IMR-90 (cell line): ENCODE measurements around the gene CDKAL1. TPM values are rescaled to one million over a fixed set of nuclear protein-coding genes. Genes with fewer than 3 reads are reported as not detected.

Experiments used
- ATAC-seq: fragments of 200-7000 bp; cut with Tn5 transposase; 2 replicates; pipeline ENCODE4 v1.9.1; 2020; ENCODE audit warnings: low read depth, mild to moderate bottlenecking, moderate library complexity
- BruUV-seq: library from RNA; stranded (reverse); fragments of 400-500 nt; replicated peaks from 2 replicates; lab custom pipeline; 2021; lab: Mats Ljungman, UMichigan
- CTCF ChIA-PET: fragments of 300-600 bp; formaldehyde crosslinking; extraction: SDS; loops from one replicate; lab custom pipeline; 2021; ENCODE audit warnings: antibody characterized with exemption; lab: Yijun Ruan, JAX
- POLR2A ChIA-PET: fragments of 300-600 bp; sonication (Branson Sonifier 250); formaldehyde crosslinking; loops from one replicate; lab custom pipeline; 2022; ENCODE audit warnings: antibody characterized with exemption; ENCODE audit not compliant: unreplicated experiment; lab: Charles Lee
- DNase-seq: peaks from one replicate; pipeline ENCODE4 v3.0.0; 2013
- H2AFZ ChIP-seq: replicated peaks from 2 replicates; pipeline ENCODE3; 2013; ENCODE audit warnings: low read length, mild to moderate bottlenecking; ENCODE audit not compliant: poor library complexity
- H2AK5ac ChIP-seq: 2 replicates; pipeline ENCODE4 v1.6.1; 2013; ENCODE audit warnings: low read depth, low read length, inconsistent platforms
- H2AK9ac ChIP-seq: replicated peaks from 2 replicates; pipeline ENCODE3; 2013; ENCODE audit warnings: mild to moderate bottlenecking, low read depth, low read length, moderate library complexity; ENCODE audit not compliant: poor library complexity
- H2BK120ac ChIP-seq: 2 replicates; pipeline ENCODE4 v1.6.1; 2013; ENCODE audit warnings: low read depth, low read length, inconsistent platforms
- H2BK15ac ChIP-seq: 3 replicates; pipeline ENCODE4 v1.6.1; 2013; ENCODE audit warnings: low read depth, low read length, inconsistent platforms
- H2BK20ac ChIP-seq: 2 replicates; pipeline ENCODE4 v1.6.1; 2013; ENCODE audit warnings: low read depth, mild to moderate bottlenecking, inconsistent platforms, low read length, moderate library complexity
- H2BK5ac ChIP-seq: 2 replicates; pipeline ENCODE4 v1.6.1; 2013; ENCODE audit warnings: mild to moderate bottlenecking, low read depth, low read length, inconsistent platforms; ENCODE audit not compliant: poor library complexity, severe bottlenecking
- H3K14ac ChIP-seq: replicated peaks from 2 replicates; pipeline ENCODE4 v1.6.1; 2013; ENCODE audit warnings: low read depth, low read length, inconsistent platforms
- H3K18ac ChIP-seq: 2 replicates; pipeline ENCODE4 v1.6.1; 2013; ENCODE audit warnings: low read depth, low read length, control low read depth
- H3K23ac ChIP-seq: 2 replicates; pipeline ENCODE4 v1.6.1; 2013; ENCODE audit warnings: low read depth, low read length, inconsistent platforms
- H3K27ac ChIP-seq: 2 replicates; pipeline ENCODE4 v1.5.1; 2013; ENCODE audit warnings: mild to moderate bottlenecking, control low read depth, low read length; ENCODE audit not compliant: insufficient read depth
- H3K27me3 ChIP-seq: 2 replicates; pipeline ENCODE4 v1.6.1; 2013; ENCODE audit warnings: low read length; ENCODE audit not compliant: control insufficient read depth, insufficient read depth
- H3K36me3 ChIP-seq: 2 replicates; pipeline ENCODE4 v1.6.1; 2013; ENCODE audit warnings: low read length, mixed read lengths; ENCODE audit not compliant: control insufficient read depth, insufficient read depth
- H3K4ac ChIP-seq: 2 replicates; pipeline ENCODE4 v1.6.1; 2013; ENCODE audit warnings: low read depth, low read length, inconsistent platforms
- H3K4me1 ChIP-seq: 2 replicates; pipeline ENCODE4 v1.6.1; 2013; ENCODE audit warnings: low read length, mixed read lengths; ENCODE audit not compliant: control insufficient read depth, insufficient read depth
- H3K4me2 ChIP-seq: 2 replicates; pipeline ENCODE4 v1.6.1; 2013; ENCODE audit warnings: low read depth, mild to moderate bottlenecking, control low read depth, low read length, moderate library complexity
- H3K4me3 ChIP-seq: 2 replicates; pipeline ENCODE4 v1.5.1; 2013; ENCODE audit warnings: low read depth, mild to moderate bottlenecking, control low read depth, low read length, moderate library complexity; ENCODE audit not compliant: insufficient read depth
- H3K56ac ChIP-seq: 2 replicates; pipeline ENCODE4 v1.6.1; 2013; ENCODE audit warnings: low read length, inconsistent platforms; ENCODE audit not compliant: insufficient read depth; ENCODE audit errors: extremely low read depth
- H3K79me1 ChIP-seq, 2 experiments: 2 replicates each; pipeline ENCODE4 v1.6.1; 2013; ENCODE audit warnings: low read length in 2 of 2, inconsistent platforms in 1 of 2, low read depth in 1 of 2
- H3K9ac ChIP-seq: 2 replicates; pipeline ENCODE4 v1.6.1; 2013; ENCODE audit warnings: low read depth, low read length, control low read depth
- H3K9me1 ChIP-seq: 2 replicates; pipeline ENCODE4 v1.6.1; 2013; ENCODE audit warnings: low read length, inconsistent platforms; ENCODE audit not compliant: insufficient read depth
- H3K9me3 ChIP-seq: 2 replicates; pipeline ENCODE4 v1.6.1; 2013; ENCODE audit warnings: low read length; ENCODE audit not compliant: control insufficient read depth, insufficient read depth
- H4K20me1 ChIP-seq: 2 replicates; pipeline ENCODE4 v1.6.1; 2013; ENCODE audit warnings: low read length, inconsistent platforms; ENCODE audit not compliant: insufficient read depth
- H4K5ac ChIP-seq: 2 replicates; pipeline ENCODE4 v1.6.1; 2013; ENCODE audit warnings: mild to moderate bottlenecking, low read depth, low read length, control low read depth
- H4K8ac ChIP-seq, 2 experiments: 2 replicates each; pipeline ENCODE4 v1.6.1; 2013; ENCODE audit warnings: low read depth in 2 of 2, low read length in 2 of 2, control low read depth in 1 of 2, inconsistent platforms in 1 of 2
- H4K91ac ChIP-seq: 2 replicates; pipeline ENCODE4 v1.6.1; 2013; ENCODE audit warnings: low read depth, low read length, inconsistent platforms; ENCODE audit not compliant: insufficient read depth
- CTCF ChIP-seq: conservative IDR thresholded peaks from 2 replicates; pipeline ENCODE4 v1.5.1; 2012; ENCODE audit warnings: mild to moderate bottlenecking, low read depth, low read length, improper control_type of control experiment
- FOS ChIP-seq: fragments of 150-350 bp; IDR thresholded peaks from 2 replicates; pipeline ENCODE4 v1.6.1; 2016; ENCODE audit warnings: low read depth, low read length
- MAFK ChIP-seq: IDR thresholded peaks from 2 replicates; pipeline ENCODE4 v1.6.1; 2012; ENCODE audit warnings: low read depth, low read length, improper control_type of control experiment
- MXI1 ChIP-seq: IDR thresholded peaks from 2 replicates; pipeline ENCODE4 v1.6.1; 2012; ENCODE audit warnings: low read depth, mild to moderate bottlenecking, low read length, moderate library complexity, borderline replicate concordance
- NFE2L2 ChIP-seq: fragments of 150-350 bp; IDR thresholded peaks from 2 replicates; pipeline ENCODE4 v1.6.1; 2016; ENCODE audit warnings: low read depth, mild to moderate bottlenecking, low read length
- POLR2A ChIP-seq: IDR thresholded peaks from 2 replicates; pipeline ENCODE4 v1.6.1; 2012; ENCODE audit warnings: mild to moderate bottlenecking, low read depth, low read length
- SMC3 ChIP-seq: fragments of 150-350 bp; IDR thresholded peaks from 2 replicates; pipeline ENCODE4 v1.6.1; 2016; ENCODE audit warnings: low read depth, mild to moderate bottlenecking, antibody characterized with exemption, low read length, moderate library complexity
- WGBS, 2 experiments: methylation state at CpG; one replicate each; pipeline versions ENCODE4 v1.1.5 to v1.1.7; 2013; ENCODE audit warnings: missing lambda C conversion rate in 2 of 2; ENCODE audit not compliant: insufficient read length in 1 of 2; ENCODE audit errors: extremely low coverage in 2 of 2; 5-methylcytosine and 5-hydroxymethylcytosine counted together
- dilution Hi-C: fragments of 300-500 bp; cut with HindIII; formaldehyde crosslinking; loops from one replicate; pipeline ENCODE4 v1.14.3; 2018; ENCODE audit warnings: low sequenced_read_pairs; ENCODE audit not compliant: unreplicated experiment
- in situ Hi-C: fragments of 300-500 bp; cut with MboI; formaldehyde crosslinking; loops from 3 replicates; pipeline ENCODE4 v1.14.3; 2019; ENCODE audit warnings: low sequenced_read_pairs, inconsistent platforms, mixed read lengths
- intact Hi-C: fragments of 100-400 bp; cut with micrococcal nuclease; formaldehyde crosslinking; loops from 2 replicates; pipeline ENCODE4 v1.10.0; 2022
- polyA plus RNA-seq, 3 experiments: library from polyadenylated mRNA; depleted of rRNA; stranded (reverse); fragments of >200 nt; gene quantifications; 2 replicates each; pipeline ENCODE4 v1.2.3, GENCODE V29; 2012; ENCODE audit warnings: low replicate concordance in 1 of 3
- total RNA-seq: library from RNA; depleted of rRNA; stranded (reverse); fragments of >200 nt; gene quantifications from 2 replicates; pipeline ENCODE4 v1.2.3, GENCODE V29; 2012

The CDKAL1 gene
- total and polyA plus RNA-seq, 2 of the 4 experiments (the other 2 are of a cell fraction): 3.7 to 13.1 TPM

DNA sequence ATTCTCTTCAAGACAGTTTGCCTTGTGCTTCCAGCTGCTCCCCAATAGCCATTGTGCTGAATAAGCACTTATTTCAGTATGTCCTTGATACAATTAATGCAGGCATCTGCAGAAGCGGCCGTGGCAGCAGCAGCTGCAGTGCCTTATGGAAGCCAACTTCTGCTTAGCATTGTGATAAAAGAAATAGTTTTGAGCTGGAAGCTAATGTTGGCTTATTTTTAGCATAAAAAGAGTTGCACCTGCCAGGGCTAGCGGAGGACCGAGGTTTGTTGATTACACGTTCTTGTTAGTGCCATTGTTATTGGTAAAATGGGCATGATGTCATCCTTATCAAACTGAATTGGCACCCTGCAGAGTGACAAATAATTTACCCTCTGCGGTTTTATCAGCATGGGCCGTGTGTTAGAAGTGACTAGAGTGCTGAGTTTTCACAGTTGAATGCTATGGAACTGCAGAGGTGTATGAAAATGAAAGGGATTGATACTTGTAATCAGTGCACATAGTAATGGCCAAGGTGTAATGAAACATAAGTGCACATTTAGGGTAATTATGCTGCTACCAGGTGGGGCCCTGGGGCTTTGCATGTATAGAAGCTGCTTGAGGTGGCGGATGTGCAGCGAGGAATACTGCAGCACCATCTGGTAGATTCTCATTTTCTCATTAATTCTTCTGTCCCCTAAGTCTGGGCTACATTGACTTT, 334.3 kb downstream of the CDKAL1 start:
- H3K9me3 ChIP-seq: no peaks in the 10 kb centered on the region
- dilution Hi-C loops: no loop called here

More for the DNA sequence above, 334.3 kb downstream of the CDKAL1 start:
- ATAC-seq (no peak), DNase-seq (no peak)
- Histone ChIP-seq H4K5ac (no peak overlapping the region), H2AK9ac (peak overlapping the region; percentile 17), H3K9me1 (0 out of 2 replicates have a peak, but pooled peaks cover 3% of the 10 kb centered on the region), H2BK120ac (no peak overlapping the region), H3K27me3 (no peaks in the 10 kb centered on the region), H3K4me3 (no peak overlapping the region), H2BK5ac (no peak overlapping the region), H3K4me2 (no peak overlapping the region), H3K4ac (no peak overlapping the region), H2AK5ac (0 out of 2 replicates have a peak overlapping the region, but pooled peaks have one; percentile 8), H3K4me1 (peaks cover 2% of the 10 kb centered on the region; the same call in 1 of the 2 replicates), H3K36me3 (no peaks in the 10 kb centered on the region), H4K8ac (no peak overlapping the region), H3K9ac (no peak overlapping the region), H3K79me1 (no peaks in the 10 kb centered on the region; a peak in 1 of 4 replicates), H3K14ac (no peak overlapping the region), H4K91ac (no peak overlapping the region), H2BK20ac (no peak overlapping the region), H3K56ac (no peak overlapping the region), H3K27ac (no peak overlapping the region), H4K20me1 (no peaks in the 10 kb centered on the region), H2AFZ (no peak overlapping the region), H2BK15ac (no peak overlapping the region), H3K18ac (no peak overlapping the region), H3K23ac (no peak overlapping the region)
- no peak for TF ChIP-seq FOS
- TF ChIP-seq MAFK: peak; percentile 91
- no peak for TF ChIP-seq MXI1
- TF ChIP-seq SMC3: no peak
- no peak for TF ChIP-seq CTCF
- no peak for TF ChIP-seq POLR2A
- no peak for TF ChIP-seq NFE2L2
- no TSS peak for BruUV-seq
- POLR2A ChIA-PET: no interaction called here
- 67% methylated on average over 2 of the region's 9 CpGs; no CpG with 5 or more reads in 1 of the 2 experiments for WGBS, 2 experiments
- intact Hi-C loops: no loop called here
- in situ Hi-C loops: no loop called here
- CTCF ChIA-PET: no interaction called here
